GM18867 (cell line): Measurements from ENCODE around the gene ZNF878.
"Not testable (repeated sequence)": the region's sequence is repeated elsewhere in the genome, so short reads cannot be mapped to it uniquely, and the experiment has no call there.

Experiments
- ATAC-seq: cut with Tn5 transposase; IDR thresholded peaks from one replicate; pipeline ENCODE4 v1.9.1; 2021; ENCODE audit warnings: mild to moderate bottlenecking, moderate library complexity; ENCODE audit not compliant: unreplicated experiment

The ZNF878 gene

GRCh38 chr19:12052497-12053169 lies at the start of gene ZNF878:
Gene ZNF878, minus strand, starts transcription at chr19:12052961. Its CDS starts 160 bp downstream, at chr19:12052801.
- peak; percentile 55 for ATAC-seq

- ATAC-seq, result no peak
Measured at GRCh38 chr19:12098040-12098439, 45.3 kb upstream of the ZNF878 start.

- ATAC-seq, result no peak
Measured at GRCh38 chr19:12095111-12095790, 42.5 kb upstream of the ZNF878 start.

- no peak for ATAC-seq
Measured at GRCh38 chr19:12093777-12094176, 41.0 kb upstream of the ZNF878 start.

- ATAC-seq, result no peak
Measured at GRCh38 chr19:12092956-12093355, 40.2 kb upstream of the ZNF878 start.

GRCh38 chr19:12092065-12092867 lies 39.5 kb upstream of the ZNF878 start:
- no peak for ATAC-seq

- no peak for ATAC-seq
Measured at GRCh38 chr19:12090807-12091206, 38.0 kb upstream of the ZNF878 start.

GRCh38 chr19:12085074-12085818 lies 32.5 kb upstream of the ZNF878 start:
- no peak for ATAC-seq

GRCh38 chr19:12083336-12083735 lies 30.6 kb upstream of the ZNF878 start:
- ATAC-seq, result not testable (repeated sequence)

GRCh38 chr19:12077375-12077774 lies 24.6 kb upstream of the ZNF878 start:
- no peak for ATAC-seq

- not testable (repeated sequence) for ATAC-seq
Measured at GRCh38 chr19:12076331-12076730, 23.6 kb upstream of the ZNF878 start.

- no peak for ATAC-seq
Measured at GRCh38 chr19:12075538-12076139, 22.9 kb upstream of the ZNF878 start.

- ATAC-seq, result peak; percentile 62
Measured at GRCh38 chr19:12064590-12065538, 12.1 kb upstream of the ZNF878 start, which contains the start of gene ZNF844. Gene ZNF844, plus strand, starts transcription at chr19:12064731. Its CDS starts 143 bp downstream, at chr19:12064874.

GRCh38 chr19:12055784-12056183 lies 3.0 kb upstream of the ZNF878 start:
- no peak for ATAC-seq

- ATAC-seq, result no peak
Measured at GRCh38 chr19:12052091-12052496, 667 bp downstream of the ZNF878 start.

GRCh38 chr19:12047868-12048267 lies 4.9 kb downstream of the ZNF878 start:
- no peak for ATAC-seq

GRCh38 chr19:12043752-12044422 lies 8.9 kb downstream of the ZNF878 start:
- ATAC-seq, result no peak

- ATAC-seq, result no peak
Measured at GRCh38 chr19:12042893-12043292, 9.9 kb downstream of the ZNF878 start.
